ENCODE data around the gene SUPT3H.
"Not testable (repeated sequence)": the region's sequence is repeated elsewhere in the genome, so short reads cannot be mapped to it uniquely, and the experiment has no call there.

SUPT3H gene

DNA sequence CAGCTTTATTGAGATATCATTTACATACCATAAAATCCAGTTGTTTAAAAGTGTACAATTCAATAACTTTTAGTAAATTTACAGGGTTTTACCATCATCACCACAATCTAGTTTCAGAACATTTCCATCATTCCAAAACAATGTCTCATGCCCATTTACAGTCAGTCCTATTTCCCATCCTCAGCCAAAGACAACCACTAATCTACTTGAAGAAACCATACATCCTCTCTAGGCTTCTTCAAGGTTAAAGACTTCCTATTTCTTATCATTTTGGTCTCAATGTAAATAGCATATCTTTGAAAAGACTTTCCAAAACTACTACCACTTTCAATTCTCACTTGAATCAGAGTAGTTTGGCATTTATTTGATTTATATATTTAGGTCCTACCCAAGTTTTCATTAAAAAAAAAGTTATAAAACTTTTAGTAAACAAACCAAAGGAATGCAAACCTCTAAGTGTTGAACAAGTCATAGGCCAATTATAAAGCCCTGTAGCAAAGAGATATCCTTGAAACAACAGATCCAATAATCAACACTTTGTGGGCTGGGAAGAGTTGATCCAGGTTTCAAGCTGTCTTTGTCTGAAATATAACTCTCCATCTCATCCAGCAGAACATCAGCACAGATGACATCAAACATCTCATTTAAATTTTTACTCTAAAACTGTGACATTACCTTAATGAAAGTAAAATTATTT is 260.9 kb downstream of the SUPT3H start:
- DNase-seq, result no peak

DNA sequence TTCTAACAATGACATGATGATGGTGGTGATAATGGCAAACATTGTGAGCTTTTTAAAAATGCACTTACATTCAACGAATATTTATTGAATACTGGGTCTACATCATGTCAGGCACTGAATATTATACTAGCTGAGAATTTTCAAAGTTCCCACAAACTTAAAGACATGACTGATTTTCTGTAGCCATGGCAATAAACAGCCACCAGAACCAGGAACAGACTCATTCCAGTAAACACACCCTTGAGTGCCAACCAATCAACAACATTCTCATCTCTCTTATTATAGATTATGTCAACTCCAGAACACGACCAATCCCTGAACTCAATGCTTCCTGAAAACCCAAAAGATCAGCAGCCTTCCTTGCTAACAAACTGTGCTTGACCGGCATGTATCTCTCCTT is 262.0 kb downstream of the SUPT3H start:
- no peak for DNase-seq

GRCh38 chr6:45112711-45113110 is 265.0 kb downstream of the SUPT3H start:
- no peak for DNase-seq

GRCh38 chr6:45109551-45109950 is 268.2 kb downstream of the SUPT3H start:
- no peak for DNase-seq

DNA sequence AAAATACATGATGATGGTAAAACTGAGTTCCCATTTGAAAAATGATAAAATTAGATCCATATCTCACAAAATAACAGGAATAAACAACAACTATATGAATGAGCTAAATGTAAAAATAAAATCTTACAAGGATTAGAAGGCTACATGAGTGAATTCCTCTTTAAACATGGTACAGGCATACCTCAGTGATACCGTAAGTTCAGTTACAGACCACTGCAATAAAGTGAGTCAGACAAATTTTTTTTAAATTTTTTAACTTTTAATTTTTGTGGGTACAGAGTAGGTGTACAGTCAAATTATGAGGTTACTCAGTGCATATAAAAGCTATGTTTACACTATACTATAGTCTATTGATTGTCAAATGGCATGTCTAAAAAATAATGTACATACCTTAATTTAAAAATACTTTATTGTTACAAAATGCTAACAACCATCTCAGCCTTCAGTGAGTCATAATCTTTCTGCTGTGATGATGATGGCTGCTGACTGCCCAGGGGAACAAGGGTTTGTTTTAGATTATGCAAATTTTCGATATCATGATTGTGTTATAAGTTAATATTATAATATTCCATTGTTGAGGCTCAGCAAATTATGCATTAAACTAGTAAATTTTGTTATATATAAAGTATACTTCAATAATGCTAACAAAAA is 272.4 kb downstream of the SUPT3H start:
- no peak for DNase-seq

- no peak for DNase-seq
These were observed 273.3 kb downstream of the SUPT3H start for GRCh38 chr6:45104429-45104828.

GRCh38 chr6:45098256-45098655 is 279.5 kb downstream of the SUPT3H start:
- DNase-seq, result no peak

DNA sequence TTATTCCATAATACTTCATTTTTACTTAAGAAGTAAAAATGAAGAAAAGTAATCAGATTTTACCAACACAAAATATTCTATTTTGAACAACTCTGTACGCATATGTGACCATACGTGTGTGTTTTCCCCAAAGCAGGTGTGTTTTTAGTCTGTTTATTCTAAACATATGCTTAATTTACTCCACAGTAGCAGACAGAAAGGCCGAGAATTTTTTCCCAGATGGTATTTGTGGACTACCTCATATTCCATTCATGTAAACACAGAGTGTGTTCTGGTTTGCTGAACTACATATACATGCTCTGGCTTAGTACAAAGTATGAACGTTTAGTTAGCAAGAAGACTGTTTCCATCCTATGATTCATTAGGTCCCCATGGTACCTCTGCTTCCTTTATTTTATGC is 282.9 kb downstream of the SUPT3H start:
- DNase-seq, result no peak

DNA sequence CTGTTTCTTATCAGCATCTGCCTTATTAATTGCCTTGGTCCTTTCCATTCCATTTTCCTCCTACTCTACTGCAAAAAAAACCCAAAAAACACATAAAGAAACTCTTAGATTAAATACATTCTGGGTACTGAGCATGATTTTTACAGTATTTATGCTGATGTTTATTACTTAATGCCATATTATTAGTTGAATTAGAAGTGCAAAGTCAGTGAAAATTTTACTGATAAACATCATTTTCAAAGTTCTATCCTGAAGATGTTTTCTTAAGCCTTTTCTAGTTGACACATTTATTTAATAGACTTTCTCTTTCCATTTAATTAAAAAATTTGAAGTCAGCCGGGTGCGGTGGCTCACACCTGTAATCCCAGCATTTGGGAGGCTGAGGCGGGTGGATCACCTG is 285.6 kb downstream of the SUPT3H start:
- no peak for DNase-seq

GRCh38 chr6:45086360-45087084 is 291.2 kb downstream of the SUPT3H start:
- no peak for DNase-seq

DNA sequence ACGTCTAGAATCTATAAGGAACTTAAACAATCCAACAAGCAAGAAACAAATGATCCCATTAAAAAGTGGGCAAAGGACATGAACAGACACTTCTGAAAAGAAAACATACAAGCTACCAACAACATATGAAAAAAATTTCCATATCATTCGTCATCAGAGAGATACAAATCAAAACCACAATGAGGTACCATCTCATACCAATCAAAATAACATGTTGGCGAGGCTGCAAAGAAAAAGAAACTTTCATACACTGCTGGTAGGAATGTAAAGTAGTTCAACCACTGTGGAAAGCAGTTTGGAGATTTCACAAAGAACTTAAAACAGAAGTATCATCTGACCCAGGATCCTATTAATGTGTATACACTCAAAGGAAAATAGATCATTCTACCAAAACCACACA is 293.5 kb downstream of the SUPT3H start:
- DNase-seq, result no peak

DNA sequence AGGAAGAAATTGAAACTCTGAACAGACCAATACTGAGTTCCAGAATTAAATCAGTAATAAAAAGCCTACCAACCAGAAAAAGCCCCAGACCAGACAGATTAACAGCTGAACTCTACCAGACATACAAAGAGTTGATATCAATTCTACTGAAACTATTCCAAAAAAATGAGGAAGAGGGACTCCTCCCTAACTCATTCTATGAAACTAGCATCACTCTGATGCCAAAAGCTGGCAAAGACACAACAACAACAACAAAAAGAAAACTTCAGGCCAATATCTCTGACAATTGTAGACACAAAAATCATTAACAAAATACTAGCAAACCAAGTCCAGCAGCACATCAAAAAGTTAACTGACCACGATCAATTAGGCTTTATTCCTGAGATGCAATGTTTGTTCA is 295.6 kb downstream of the SUPT3H start:
- no peak for DNase-seq

GRCh38 chr6:45081634-45082033 is 296.1 kb downstream of the SUPT3H start:
- no peak for DNase-seq

- no peak for DNase-seq
These were observed 299.3 kb downstream of the SUPT3H start for GRCh38 chr6:45078432-45078831.

- no peak for DNase-seq
These were observed 301.4 kb downstream of the SUPT3H start for GRCh38 chr6:45076217-45076930.

DNA sequence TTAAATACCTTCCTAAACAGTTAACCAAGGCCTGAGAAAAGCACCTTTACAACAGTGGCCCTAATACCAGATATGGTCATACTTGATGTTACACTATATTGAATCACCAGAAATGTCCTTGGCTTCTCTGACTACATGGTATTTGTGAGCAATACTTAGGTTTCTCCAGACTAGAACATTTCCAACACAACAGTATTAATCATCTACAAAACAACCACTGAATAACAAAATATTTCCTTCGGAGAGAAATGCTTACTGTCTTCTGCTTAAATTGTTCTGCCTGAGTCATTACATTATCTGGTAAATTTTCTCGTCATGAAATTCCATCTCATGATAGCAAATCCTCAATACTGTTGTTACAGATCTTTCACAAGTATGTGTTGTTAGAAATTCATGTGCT is 302.5 kb downstream of the SUPT3H start:
- no peak for DNase-seq

DNA sequence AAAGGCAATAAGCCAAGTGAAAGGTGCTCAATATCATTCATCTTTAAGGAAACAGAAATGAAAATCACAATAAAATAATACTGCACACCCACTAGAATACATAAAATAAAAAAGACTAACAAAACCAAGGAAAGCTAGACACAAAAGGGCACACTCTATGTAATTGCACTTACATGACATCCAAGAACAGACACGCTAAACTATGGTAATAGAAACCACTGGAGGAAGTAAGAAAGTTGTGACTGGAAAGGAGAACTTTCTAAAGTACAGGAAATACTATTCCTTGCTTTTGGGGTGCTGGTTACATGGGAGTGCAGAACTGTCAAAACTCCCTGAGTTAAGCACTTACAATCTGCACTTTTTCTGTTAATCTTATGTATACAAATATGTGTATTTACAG is 303.3 kb downstream of the SUPT3H start:
- no peak for DNase-seq

DNA sequence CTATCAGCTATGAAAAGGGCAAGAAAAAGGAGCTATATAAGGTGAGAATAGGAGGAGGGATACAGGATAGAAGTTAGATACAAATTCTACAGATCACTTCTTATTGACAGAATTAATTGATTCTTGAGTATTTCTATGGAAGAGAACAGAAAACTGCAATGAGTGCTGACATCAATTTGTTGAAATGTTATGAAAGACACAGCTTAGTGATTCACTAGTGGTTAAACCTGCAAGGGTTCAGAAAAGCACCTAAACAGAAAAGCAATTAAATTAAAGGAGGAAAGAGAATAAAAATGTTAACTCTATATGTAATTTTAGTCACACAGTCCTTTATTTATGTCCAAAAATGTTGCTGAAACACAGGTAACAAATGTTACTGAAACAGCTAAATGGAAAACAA is 304.0 kb downstream of the SUPT3H start:
- no peak for DNase-seq

GRCh38 chr6:45072673-45073072 is 305.1 kb downstream of the SUPT3H start:
- DNase-seq, result no peak

DNA sequence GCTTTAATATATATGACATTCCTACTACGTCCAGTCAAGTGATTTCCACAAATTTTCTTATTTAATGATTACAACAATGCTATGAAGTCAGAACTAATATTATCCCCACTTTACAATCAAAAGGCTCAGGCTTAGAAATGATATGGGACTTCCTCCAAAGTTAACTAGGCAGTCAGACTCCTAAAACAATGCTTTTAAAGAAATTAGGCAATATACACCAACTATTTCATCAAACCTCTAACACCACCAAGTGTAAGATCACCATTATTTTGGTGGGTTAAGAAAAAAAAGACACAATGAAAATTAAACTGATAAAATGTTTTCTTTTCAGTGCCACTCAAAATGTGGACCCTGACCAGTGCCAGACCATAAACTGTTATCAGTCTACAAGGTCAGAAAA is 305.7 kb downstream of the SUPT3H start:
- DNase-seq, result no peak

- no peak for DNase-seq
These were observed 308.6 kb downstream of the SUPT3H start for GRCh38 chr6:45069091-45069490.

GRCh38 chr6:45067446-45067845 is 310.3 kb downstream of the SUPT3H start:
- not testable (repeated sequence) for DNase-seq

GRCh38 chr6:45062659-45063058 is 315.1 kb downstream of the SUPT3H start:
- not testable (repeated sequence) for DNase-seq

All from right kidney (tissue), 1 donor.